Fibroblast of skin of right biceps (primary cell): ENCODE data around the gene NUAK1.
A peak's percentile ranks its signal among the peaks of the same experiment; 100 is the strongest.

ENCODE experiments used
- DNase-seq: peaks from one replicate; pipeline ENCODE4 v3.0.0-alpha.2; 2013

The NUAK1 gene

DNA sequence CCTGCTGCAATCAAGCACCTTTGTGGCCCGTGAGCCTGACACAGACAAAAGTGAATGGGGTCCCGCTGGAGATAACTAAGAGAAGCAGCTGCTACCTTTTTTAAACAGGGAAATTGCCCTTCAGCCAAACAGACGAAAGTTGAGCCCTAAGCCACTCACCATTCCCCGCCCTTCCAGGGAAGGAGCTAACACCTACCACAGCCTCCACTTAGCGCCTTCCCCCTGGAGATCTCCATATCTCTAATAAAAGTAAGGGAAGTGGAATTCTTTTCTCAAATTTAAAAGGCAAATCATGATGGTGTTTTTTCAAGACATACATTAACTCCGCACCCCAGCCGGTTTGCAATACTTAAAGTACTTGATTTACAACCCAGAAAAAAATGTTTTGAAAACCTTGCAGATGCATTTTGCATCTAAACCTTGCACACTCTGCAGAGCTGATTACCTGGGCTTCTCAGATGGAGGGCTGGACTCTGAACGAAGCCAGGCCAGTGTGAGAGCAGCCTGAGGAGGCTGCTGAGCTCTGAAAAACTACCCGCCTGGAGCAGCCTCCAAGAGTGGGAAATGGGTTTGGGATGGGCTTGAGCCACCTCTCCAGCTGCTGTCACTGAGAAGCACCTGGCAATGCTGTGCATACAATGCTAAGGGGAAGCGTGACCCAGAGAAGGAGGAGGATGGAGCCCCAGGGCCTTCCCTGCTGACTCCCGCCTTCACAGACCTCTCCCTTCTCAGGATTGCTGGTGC lies 10.0 kb downstream of the NUAK1 start:
- no peak for DNase-seq

DNA sequence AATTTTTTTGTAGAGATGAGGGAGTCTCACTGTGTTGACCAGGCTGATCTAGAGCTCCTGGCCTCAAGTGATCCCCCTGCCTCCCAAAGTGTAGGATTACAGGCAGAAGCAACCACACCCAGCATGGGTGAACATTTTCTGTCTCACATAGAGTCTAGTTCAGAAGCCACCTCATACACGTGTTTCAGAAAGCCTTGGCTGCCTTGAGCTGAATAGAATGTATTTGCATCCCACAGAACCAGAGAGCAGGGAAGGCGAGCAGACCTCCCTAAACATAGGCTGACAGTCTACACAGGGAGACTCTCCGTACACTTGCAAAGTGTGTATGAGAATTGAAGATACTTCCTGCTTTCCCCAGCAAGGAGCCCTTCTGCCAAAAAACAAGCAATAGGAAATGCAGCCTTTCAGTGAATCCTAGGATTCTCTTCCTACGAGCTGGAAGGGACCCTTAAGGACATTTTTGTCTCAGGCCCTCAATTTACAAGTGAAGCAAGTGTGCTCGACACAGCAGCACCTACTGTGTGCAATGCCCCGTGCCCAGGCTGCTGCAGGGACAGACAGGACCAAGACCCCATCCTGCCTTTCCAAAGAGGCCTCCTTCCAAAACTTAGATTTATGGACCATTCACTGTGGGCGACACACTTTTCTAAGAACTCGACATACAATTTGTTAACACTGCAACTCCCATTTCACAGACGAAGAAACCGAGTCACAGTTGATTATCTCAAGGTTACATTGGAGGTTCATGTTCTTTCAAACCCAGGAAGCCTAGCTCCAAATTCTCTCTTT lies 11.2 kb downstream of the NUAK1 start:
- DNase-seq = peak; percentile 66

DNA sequence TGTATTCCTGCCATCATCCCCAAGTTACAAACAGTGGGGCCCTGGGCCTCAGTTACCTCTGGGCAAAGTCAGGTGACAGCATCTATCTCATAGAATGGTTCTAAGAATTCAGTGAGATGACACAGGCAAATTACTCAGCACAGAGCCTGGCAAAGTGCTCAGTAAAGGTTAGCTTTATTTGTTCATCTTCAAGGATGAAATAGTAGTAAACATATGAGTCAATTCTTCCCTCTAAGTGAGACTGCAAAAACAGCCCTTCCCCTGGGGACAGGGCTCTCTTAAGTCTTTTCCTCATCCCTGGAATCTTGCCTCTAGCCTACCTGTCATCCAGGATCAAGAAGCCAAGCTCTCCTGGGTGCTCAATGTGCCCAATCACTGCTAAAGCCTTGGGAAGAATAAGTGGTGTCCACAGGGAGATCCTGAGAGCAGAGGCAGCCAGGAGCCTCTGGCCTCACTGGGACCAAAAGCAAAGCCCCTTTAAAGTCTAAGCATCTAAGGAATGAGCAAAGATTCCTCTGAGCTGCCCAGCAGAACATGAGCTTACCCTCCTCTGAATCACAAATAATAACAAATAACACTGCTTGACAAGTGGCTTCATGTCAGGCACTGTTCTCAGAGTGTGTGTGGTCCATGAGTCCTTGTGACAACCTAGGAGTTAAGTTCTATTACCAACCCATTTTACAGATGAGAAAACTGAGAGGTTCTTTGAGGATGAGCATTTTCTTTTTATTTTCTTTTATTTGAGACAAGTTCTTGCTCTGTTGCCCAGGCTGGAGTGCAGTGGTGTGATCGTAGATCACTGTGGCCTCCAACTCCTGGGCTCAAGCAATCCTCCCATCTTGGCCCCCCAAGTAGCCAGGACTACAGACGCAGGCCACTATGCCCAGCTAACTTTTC lies 12.1 kb downstream of the NUAK1 start:
- DNase-seq = peak; percentile 76

DNA sequence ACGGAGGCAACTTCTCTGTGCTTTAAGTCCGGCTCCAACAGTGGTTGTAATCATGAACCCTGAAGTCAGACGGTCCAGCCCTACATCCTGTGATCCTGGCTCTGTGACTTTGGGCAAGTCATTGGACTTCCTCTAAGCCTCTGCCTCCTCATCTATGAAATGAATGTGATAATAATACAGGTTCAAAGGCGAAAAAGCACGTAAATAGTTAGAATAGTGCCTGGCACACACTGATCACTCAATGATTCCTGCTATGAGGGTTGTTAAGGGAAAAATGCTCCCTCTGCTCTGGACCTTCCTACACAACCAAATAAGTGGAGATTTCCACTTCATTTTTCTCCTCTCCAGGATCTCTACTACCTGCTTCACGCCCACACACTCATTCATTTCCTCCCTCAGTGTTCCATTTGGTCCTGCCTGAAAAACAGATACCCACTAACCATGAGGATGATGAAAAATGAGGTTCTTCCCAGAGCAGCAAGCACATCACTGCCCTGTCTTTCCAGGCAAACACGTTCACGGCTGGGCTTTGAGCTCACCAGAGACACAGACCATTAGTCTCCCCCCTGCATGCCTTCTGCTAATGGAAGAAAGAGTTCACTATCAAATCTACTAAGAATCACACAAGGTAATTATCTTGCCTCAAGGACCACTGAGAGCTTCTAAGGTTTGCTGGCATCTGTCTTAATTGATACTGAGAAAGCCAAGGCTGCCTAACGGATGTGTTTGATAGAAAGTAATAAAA lies 13.2 kb downstream of the NUAK1 start:
- DNase-seq = no peak

DNA sequence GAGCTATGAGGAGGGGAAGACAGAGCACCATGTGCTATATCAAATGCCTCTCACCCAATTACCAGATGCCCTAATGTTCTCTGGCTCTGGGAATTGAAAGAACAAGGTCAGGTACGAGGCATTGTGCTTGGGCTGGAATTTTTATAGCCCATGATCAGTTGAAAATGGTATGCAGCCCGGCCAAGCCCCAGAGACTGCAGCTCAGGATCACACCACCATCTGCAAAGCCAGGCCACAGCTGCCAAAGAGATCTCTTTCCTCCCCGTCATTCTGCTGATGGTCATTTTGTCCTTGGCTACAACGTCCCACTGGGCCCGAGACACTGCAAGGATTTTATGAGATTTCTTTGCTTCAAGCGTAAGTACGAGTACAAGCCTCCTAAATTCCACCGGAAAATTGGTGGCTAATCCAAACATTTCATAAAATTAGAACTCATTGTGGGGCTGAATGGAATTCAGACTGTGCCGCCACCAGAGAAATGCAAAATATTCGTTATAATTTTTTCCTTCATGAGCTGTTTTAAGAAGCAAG lies 15.1 kb downstream of the NUAK1 start:
- DNase-seq = peak; percentile 75

DNA sequence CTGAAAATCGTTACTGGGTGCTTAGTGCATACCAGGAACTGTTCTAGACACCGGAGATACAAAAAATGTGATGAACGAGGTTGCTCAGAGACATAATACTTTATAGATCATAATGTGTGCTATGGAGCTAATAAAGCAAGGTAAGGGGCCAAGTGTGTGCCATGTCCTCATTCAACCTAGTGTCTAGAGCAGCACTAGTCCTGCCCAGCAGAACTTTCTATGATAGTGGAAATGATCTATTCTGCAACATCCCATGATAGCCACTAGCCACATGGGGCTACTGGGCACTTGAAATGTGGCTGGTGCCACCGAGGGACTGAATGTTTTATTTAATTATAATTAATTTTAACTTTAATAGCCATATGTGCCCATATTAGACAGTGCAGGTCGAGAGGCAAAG lies 15.6 kb downstream of the NUAK1 start:
- DNase-seq = no peak

DNA sequence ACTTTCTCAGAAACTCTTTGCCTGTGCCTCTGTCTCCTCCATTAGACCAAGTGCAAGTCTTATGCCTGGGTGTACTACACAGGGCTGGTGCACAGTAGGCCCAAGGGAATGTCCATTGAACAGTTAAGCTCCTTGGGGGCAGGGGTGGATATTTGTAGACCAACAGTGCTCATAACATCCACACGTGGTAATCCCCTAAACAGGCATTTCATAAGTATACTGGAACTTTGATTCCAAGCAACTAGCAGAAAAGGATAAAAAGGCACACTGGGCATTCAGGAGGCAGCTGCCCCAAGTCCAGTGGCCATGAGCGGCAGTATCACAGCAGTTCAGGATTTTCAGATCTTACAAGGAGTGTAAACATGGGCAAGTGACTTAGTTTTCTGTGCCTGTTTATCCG lies 16.8 kb downstream of the NUAK1 start:
- DNase-seq = no peak

DNA sequence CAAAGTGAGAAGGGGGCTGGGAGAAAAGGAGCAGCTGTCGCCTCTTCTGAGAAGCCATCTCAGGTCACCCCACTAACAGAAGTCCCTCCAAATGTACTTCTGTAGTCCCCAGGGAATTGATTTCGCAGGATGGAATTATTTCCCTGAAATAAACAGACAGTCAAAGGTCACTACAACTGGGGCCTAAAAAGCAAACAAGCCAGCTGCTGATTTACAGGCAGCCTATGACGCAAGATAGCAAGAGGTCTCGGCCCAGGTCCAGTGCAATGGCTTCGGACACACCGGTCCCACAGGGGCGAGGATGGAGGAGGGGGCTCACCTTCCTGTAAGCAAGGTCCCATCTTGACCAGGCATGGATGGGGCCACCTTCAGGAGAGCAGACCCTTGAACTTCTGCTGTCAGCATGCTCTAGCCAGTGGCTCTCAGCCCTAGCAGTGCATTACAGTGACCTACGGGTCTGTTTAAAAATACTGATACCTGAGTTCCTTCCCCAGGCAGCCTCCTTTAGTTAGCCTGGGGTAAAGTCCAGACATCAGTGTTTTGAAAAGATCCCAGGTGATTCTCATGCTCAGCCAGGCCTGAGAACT lies 18.1 kb downstream of the NUAK1 start:
- no peak for DNase-seq

DNA sequence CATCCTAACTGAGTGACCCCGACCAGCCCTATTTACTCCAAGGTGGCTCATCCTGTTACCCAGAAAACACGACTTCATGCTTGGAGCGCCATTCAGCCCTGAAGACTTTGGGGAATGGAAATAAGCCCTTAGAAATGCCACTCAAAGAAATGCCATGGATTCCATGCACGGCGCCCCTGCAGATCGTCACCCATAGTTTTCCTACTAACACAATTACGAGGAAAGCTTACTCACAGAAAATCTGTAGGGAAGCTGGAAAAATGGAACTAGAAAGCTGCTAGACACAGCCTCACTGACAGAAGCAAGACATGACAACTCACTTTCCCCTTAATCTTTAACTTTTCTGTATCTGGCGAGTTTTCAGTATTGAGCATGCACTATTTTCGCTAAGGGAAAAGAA lies 19.5 kb downstream of the NUAK1 start:
- peak; percentile 50 for DNase-seq

DNA sequence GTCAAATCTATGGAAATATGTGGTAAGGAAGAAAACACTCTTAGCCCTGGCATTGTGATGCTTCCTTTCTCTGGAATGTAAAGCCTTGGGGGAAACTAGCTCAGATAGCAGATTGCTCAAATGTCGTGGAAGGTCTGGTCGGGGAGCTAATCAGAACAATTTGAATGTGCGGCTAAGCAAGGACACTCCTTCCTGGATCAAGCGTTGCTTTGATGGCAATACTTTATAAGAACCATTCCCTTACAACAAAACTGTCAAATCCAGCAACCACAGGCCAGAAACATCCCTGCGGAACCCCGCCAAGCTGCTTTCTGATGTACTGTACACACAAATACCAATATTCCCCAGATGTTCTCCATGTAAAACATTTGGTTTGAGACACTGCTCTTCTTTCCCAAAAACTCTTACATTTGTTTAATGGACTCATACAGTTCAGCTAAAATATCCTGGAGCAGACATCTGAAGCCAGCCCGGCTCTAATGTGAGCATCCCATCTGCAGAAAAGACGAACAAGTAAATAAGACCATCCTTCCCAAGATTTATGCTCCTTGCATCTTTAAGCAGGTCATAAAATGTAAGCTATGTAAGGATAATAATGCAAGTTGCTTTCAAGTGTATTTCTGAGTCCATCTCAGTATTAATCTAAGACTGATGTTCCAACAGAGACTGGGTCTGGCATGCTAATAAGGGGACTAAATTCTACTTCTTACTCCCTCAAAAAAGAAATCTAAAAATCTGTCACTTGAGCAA lies 20.2 kb downstream of the NUAK1 start:
- DNase-seq = peak; percentile 70

DNA sequence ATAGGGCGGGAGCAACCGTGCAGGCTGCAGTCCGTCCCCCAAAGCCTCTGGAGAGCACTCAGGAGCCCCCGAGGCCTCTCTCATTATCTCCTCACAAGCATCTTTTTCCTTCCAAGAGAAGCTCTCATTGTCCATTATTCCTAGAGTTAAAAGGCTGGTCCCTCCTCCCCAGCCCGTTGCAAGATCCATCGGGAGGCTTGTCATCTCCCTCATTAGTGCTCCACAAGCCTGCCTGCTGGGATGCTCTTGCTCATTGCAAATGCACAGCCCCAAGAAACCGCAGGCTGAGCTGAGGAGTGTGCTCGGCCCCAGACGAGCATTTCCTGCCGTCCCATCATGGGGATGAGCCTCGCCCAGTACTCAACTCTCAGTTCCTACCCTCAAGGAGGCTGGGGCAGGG lies 23.3 kb downstream of the NUAK1 start:
- DNase-seq = peak; percentile 80

DNA sequence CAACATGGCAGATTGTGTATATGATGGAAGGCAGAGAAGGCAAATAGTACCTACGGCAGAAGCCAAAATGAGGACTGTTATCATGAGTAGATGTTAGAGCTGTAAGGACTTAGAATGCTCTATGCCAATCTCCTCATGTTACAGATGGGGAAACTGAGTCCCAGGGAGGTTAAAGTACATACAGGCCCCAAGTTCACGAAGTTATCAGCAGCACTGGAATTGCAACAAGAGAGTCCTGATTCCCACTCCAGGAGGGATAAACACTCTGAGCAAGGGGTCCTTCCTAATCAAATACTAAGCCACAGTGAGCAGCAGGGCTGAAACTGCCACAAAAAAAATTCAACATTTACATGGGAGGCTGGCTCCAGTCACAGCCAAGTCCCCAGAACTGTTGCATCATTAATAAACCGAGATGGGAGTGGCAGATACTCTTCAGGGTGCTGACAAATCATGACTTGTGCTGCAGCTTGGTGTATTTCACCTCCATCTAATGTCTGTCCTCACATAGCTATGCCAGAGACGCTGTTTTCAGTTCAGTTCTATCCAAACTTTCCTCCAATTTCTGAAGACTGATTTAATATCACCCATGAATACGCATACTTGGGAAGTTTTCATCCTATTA lies 24.2 kb downstream of the NUAK1 start:
- DNase-seq = peak; percentile 70

DNA sequence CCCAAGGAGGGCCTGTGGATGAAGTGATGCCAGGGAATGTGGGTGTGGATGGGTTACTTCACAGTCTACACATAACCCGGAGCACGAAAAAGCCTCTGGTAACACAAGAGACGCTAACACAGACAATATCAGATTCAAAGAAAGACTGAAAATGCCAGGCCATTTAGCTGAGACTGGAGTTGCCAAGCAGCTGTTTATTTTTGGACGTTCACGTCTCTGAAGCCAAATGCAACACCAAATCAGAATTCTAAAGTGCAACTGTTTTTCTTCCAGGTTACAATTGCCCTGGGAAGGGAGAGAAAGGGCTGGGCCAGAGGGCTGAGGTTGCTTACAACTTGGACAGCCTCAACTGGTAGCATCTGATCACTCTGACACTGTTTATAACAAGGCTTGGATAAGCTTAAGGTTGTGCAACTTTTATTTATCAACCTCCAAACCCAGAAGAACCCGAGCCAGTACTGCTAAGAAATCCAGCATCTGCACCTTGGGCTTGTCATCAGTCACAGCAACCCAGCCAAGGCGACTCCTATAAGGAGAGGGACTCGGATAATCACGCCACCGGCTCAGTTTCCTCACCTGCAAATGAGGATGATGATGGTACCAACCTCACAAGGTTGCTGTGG lies 24.8 kb downstream of the NUAK1 start:
- DNase-seq = no peak

DNA sequence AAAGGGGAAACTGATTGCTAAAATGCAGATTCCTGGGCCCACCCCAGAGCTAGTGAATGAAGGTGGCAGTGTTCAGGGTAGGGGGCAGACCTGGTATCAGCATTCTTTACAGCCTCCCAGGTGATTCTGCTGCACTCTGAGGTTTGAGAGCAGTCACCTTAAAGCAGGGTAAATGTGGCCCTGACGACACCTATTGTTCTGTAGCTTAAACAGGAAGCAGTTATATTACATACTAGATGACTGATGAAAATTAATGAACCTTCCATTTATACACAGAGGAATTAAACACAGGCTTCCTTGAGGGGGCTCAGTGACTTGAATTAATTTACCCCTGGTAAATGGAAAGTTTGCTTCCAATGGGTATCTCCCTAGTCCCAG lies 25.3 kb downstream of the NUAK1 start:
- no peak for DNase-seq

DNA sequence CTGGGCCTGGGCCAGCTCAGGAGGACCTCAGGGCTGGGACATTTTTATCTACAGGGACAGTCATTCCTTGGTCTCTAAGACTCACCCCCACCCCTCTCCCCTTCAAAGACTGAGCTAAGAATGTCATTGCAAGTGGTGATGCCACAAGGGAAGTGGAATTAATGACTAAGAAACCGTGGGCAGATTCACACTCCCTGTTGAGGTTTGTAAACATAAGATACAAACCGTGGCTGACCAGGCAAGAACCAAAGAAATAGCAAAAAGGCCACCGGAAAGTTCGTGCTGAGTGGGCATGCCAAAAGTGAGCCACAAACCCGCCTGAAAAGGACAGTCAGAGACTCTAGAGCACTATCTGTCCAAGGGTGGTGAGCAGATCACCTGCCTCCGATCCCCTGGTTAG lies 25.7 kb downstream of the NUAK1 start:
- DNase-seq = peak; percentile 68

DNA sequence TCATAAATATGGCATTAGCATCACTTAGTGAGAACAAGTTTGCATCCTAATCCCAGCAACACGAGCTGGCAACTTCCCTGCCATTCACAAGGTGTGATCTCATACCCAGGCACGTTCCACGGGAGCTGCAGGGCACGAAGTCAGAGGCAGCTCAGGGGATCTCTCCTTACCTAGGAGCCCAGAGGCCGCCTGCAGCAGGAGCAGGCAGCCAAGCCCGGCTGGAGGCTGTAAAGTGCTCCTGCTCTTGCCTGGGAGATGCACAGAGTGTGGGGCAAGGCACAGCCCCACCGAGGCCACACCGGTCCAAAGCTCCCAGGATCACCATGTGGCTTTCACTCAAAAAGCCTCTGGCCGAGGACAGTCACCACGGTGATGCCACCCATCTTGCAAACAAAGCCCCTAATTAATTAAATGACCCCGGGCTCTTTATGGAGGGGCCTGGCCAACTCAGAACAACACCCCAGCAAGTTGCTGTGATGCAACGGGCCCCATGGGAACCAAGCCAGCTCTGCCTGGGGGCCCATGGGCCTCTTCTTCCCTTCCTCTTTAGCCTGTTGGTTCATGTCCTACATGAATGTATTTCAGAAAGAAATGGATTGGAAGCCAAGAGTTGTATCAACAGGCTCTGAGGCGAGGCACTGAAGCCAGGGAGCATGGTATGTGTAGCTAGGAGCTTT lies 26.5 kb downstream of the NUAK1 start:
- DNase-seq = peak; percentile 28

DNA sequence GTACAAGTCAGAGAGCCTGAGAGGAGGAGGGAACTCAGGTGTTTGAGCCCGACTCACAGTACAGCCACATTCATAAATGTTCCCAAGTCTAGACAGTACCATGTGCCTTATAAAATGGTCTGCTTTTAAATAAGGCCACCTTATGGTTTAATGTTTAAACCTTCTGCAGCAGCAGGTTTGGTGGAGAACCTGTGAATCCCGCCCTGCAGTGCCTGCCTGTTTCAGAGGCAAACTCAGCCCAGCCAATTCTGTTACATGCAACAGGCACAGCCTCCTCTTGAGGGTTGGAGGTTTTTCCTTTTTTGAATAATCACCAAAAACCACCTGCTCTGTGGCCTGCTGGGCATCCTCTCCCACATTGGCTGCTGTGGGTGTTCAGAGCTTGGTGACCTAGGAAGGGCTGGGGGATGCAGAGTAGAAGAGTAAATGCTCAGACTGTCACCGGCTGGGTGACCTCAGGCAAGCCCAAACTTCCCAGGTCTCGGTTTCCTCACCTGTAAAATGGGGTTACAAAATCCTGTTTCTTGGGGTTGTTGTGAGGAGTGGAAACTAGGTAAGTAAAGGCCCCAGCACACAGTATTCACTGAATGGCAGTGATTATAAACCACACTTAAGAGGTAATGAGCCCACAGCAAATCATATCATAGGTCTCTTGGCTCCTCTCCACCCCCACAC lies 28.0 kb downstream of the NUAK1 start:
- DNase-seq = no peak

DNA sequence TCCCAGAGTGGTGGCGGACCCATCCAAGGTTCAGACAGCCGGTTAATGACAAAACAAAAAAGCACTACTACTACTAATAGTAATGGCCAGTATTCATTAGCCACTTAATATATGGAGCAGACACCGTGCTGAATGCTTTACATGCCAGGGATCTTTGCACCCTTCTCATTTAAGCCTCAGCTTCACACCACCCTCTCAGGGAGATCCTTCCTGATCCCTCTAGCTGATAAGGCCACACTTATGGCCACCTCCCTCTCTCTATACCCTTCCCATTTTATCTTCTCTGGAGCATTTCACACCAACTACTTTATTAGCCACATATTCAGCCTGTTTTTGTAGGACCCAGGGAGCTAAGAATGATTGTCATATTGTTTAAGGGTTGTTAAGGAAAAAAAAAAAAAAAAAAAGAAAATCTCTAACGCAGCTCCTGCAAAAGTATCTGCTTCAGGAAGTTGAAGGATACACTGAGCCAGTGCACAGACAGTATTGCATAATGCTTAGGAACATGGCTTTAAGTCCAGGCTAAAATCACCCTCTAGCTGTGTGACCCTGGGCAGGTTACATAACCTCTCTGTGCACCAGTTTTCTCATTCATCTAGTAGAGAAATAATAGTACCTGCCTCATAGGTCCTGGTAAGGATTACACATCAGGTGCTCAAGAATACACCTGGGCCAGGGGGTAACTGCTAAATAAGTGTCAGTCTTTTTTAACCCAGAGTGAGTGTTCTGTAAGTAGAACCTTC lies 29.4 kb downstream of the NUAK1 start:
- no peak for DNase-seq
